D721Med (cell line): ENCODE data around the gene CHRNB1.

ENCODE experiments used
- DNase-seq: peaks from one replicate; pipeline ENCODE4 v3.0.0; 2011; ENCODE audit warnings: low spot score; ENCODE audit not compliant: insufficient read length
- FAIRE-seq: peaks from 2 replicates; lab custom pipeline; 2011; peaks lifted over from hg19 to GRCh38; lab: Jason Lieb, UNC
- CTCF ChIP-seq: IDR thresholded peaks from 2 replicates; pipeline ENCODE4 v1.5.1; 2012; ENCODE audit warnings: mild to moderate bottlenecking, control low read depth; ENCODE audit not compliant: insufficient read depth; ENCODE audit errors: missing control alignments

Gene CHRNB1

DNA sequence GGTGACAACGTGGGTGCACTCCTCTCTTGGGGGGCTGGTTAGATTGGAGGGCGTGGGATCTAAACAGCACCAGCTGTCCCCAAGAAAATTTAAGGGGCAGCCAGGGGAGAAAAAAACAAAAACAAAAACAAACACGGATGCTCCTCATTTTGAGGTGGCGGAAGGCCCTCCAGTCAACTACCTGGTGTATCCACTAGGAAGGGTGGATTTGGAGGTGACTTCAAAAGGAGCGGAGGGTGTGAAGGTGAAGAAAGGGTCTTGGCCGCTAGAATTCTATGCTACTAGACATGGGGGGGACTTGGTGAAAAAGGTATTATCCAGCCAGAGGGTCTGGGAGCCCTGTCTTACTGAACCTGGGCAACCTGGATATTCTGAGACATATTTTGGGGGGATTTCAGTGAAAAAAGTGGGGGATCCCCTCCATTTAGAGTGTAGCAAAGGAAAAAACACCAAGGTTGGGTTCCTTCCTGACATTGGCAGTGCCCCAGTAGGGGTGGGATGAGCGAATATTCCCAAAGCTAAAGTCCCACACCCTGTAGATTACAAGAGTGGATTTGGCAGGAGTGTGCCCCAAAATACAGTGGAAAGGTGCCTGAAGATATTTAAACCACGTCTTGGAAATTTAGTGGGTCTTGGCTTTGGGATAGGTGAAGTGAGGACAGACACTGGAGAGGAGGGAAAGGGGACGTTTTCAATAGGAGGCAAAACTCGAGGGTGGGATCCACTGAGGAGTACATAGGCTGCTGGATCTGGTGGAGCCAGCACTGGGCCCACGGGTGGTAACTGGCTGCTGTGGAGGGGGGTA lies 6.0 kb upstream of the CHRNB1 start:
- no peak for TF ChIP-seq CTCF
- FAIRE-seq: no peak
- no peak for DNase-seq

- no peak for FAIRE-seq
- no peak for DNase-seq
- no peak for TF ChIP-seq CTCF
Observed at GRCh38 chr17:7439462-7440112, 5.3 kb upstream of the CHRNB1 start, which contains the start of gene FGF11. Gene FGF11, plus strand, starts transcription at chr17:7439512. Its CDS starts 109 bp downstream, at chr17:7439621.

- no peak for TF ChIP-seq CTCF
- FAIRE-seq (no peak), DNase-seq (peak; percentile 60)
Observed at GRCh38 chr17:7440113-7440833, 4.6 kb upstream of the CHRNB1 start.

- FAIRE-seq: no peak
- DNase-seq: no peak
- TF ChIP-seq CTCF: no peak
Observed at GRCh38 chr17:7440834-7441195, 4.0 kb upstream of the CHRNB1 start.

GRCh38 chr17:7441266-7441665 lies 3.6 kb upstream of the CHRNB1 start:
- no peak for TF ChIP-seq CTCF
- DNase-seq (no peak), FAIRE-seq (no peak)

- no peak for DNase-seq
- no peak for FAIRE-seq
Observed at GRCh38 chr17:7442142-7442541, 2.7 kb upstream of the CHRNB1 start.

More at GRCh38 chr17:7442142-7442541, 2.7 kb upstream of the CHRNB1 start:
- no peak for TF ChIP-seq CTCF
